SU-DHL-6 (cell line): ENCODE measurements around the gene UFC1.

ENCODE experiments used
- H2AFZ ChIP-seq: fragments of 200-600 bp; sonication (generic); 2 replicates; pipeline ENCODE4 v1.6.1; 2014; ENCODE audit warnings: low read depth, mild to moderate bottlenecking, moderate library complexity, mixed read lengths, antibody characterized with exemption, low read length; ENCODE audit not compliant: severe bottlenecking
- H3F3A ChIP-seq: fragments of 200-600 bp; shearing (Covaris generic); 2 replicates; pipeline ENCODE4 v1.6.0; 2016; ENCODE audit warnings: antibody characterized with exemption, mild to moderate bottlenecking; ENCODE audit not compliant: insufficient read depth
- H3K27ac ChIP-seq: fragments of 200-600 bp; sonication (generic); 2 replicates; pipeline ENCODE4 v1.5.1; 2016; ENCODE audit warnings: low read depth, mild to moderate bottlenecking, low read length, moderate library complexity, mixed read lengths
- H3K27me3 ChIP-seq: fragments of 200-600 bp; sonication (generic), shearing (Covaris generic); 2 replicates; pipeline ENCODE4 v1.6.0; 2014; ENCODE audit warnings: mild to moderate bottlenecking, low read length
- H3K36me3 ChIP-seq: fragments of 200-600 bp; sonication (generic); 2 replicates; pipeline ENCODE4 v1.6.1; 2014; ENCODE audit warnings: mild to moderate bottlenecking, low read length, mixed read lengths
- H3K4me2 ChIP-seq: fragments of 300-600, 200-600 bp; shearing (Covaris generic), sonication (generic); 2 replicates; pipeline ENCODE4 v1.6.0; 2014; ENCODE audit warnings: low read length, low read depth, mild to moderate bottlenecking; ENCODE audit not compliant: poor library complexity, severe bottlenecking
- H3K4me3 ChIP-seq: fragments of 200-600 bp; sonication (generic); 2 replicates; pipeline ENCODE4 v1.5.1; 2014; ENCODE audit warnings: antibody characterized with exemption, low read length, mild to moderate bottlenecking, mixed read lengths; ENCODE audit not compliant: insufficient read depth, poor library complexity, severe bottlenecking
- H3K79me2 ChIP-seq: fragments of 200-600 bp; sonication (generic); 2 replicates; pipeline ENCODE4 v1.6.1; 2014; ENCODE audit warnings: mild to moderate bottlenecking, low read length, moderate library complexity; ENCODE audit not compliant: insufficient read depth
- H3K9ac ChIP-seq: fragments of 200-600 bp; sonication (generic); 2 replicates; pipeline ENCODE4 v1.7.0; 2014; ENCODE audit warnings: mild to moderate bottlenecking, low read length
- H3K9me2 ChIP-seq: fragments of 200-600 bp; sonication (generic); replicated peaks from 2 replicates; pipeline ENCODE4 v1.6.1; 2014; ENCODE audit warnings: low read length; ENCODE audit not compliant: insufficient read depth
- H3K9me3 ChIP-seq: fragments of 200-600 bp; sonication (generic); 2 replicates; pipeline ENCODE4 v1.6.1; 2014; ENCODE audit warnings: low read length, mixed read lengths; ENCODE audit not compliant: insufficient read depth
- H4K20me1 ChIP-seq: fragments of 200-600 bp; sonication (generic); 2 replicates; pipeline ENCODE4 v1.6.1; 2014; ENCODE audit warnings: low read depth, mild to moderate bottlenecking, antibody characterized with exemption, low read length, moderate library complexity, mixed read lengths
- EZH2phosphoT487 ChIP-seq: fragments of 200-600 bp; sonication (generic), shearing (Covaris generic); conservative IDR thresholded peaks from 2 replicates; pipeline ENCODE4 v1.6.1; 2018; ENCODE audit warnings: mild to moderate bottlenecking, antibody characterized with exemption, low read length, moderate library complexity, mixed read lengths
- TF ChIP-seq, protein P1 (sequence below): fragments of 200-600 bp; sonication (generic); IDR thresholded peaks from one replicate; pipeline ENCODE4 v1.5.1; 2017; ENCODE audit warnings: antibody characterized with exemption, mild to moderate bottlenecking, low read length, moderate library complexity; ENCODE audit not compliant: insufficient read depth, poor library complexity, severe bottlenecking

Gene UFC1

DNA sequence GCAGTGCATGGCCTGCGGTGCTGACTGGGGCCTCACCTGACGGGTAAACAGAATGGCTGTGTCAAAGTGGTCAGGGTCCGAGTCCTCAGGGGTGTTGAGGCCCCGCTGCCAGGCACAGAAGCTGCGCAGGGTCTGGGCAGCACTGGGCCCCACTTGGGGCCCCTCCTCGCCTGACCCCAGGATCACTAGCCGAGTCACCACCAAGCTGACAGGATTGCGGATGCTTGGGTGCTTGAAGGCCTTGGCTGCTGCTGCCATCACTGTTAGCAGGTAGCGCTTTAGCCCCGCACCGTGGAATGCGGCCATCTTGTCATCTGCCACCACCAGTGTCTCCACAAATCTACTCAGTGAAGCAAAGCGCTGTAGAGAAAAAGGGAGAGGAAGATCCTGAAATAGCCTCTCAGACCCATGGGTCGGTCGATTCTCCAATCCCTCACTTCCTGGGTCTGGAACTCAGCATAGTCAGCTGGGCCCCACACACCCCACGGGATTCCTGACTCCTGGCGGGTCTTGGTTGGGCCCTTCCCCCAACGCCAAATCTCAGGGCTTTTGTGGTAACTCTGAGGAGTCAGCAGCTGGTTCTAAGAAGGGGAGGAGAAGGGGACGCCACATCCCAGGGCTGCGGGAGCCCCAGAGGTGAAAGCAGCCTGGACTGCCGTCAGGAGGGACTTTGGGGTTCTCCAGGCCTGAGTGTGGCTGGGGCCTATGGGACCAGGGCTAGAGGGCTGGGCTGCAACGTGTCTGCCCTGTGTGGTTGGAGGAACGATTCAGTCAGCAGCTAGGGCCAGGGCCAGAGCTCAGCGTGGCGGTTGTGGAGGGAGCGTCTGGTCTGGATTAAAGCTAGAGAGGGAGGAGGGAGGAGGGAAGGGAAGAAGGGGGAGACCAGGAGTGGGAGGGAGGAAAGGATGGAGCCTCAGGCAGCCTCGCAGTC lies 43.0 kb downstream of the UFC1 start:
- Histone ChIP-seq H3K4me3 (no peak overlapping the region), H3K79me2 (no peaks in the 10 kb centered on the region), H3K27ac (no peak overlapping the region), H4K20me1 (no peaks in the 10 kb centered on the region), H2AFZ (no peak overlapping the region), H3K9me2 (no peaks in the 10 kb centered on the region), H3K4me2 (no peak overlapping the region), H3K27me3 (no peaks in the 10 kb centered on the region), H3K36me3 (no peaks in the 10 kb centered on the region), H3F3A (no peaks in the 10 kb centered on the region), H3K9ac (no peak overlapping the region), H3K9me3 (no peaks in the 10 kb centered on the region)
- TF ChIP-seq, protein P1, sequence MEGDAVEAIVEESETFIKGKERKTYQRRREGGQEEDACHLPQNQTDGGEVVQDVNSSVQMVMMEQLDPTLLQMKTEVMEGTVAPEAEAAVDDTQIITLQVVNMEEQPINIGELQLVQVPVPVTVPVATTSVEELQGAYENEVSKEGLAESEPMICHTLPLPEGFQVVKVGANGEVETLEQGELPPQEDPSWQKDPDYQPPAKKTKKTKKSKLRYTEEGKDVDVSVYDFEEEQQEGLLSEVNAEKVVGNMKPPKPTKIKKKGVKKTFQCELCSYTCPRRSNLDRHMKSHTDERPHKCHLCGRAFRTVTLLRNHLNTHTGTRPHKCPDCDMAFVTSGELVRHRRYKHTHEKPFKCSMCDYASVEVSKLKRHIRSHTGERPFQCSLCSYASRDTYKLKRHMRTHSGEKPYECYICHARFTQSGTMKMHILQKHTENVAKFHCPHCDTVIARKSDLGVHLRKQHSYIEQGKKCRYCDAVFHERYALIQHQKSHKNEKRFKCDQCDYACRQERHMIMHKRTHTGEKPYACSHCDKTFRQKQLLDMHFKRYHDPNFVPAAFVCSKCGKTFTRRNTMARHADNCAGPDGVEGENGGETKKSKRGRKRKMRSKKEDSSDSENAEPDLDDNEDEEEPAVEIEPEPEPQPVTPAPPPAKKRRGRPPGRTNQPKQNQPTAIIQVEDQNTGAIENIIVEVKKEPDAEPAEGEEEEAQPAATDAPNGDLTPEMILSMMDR = no peak
- TF ChIP-seq EZH2phosphoT487 = no peak

DNA sequence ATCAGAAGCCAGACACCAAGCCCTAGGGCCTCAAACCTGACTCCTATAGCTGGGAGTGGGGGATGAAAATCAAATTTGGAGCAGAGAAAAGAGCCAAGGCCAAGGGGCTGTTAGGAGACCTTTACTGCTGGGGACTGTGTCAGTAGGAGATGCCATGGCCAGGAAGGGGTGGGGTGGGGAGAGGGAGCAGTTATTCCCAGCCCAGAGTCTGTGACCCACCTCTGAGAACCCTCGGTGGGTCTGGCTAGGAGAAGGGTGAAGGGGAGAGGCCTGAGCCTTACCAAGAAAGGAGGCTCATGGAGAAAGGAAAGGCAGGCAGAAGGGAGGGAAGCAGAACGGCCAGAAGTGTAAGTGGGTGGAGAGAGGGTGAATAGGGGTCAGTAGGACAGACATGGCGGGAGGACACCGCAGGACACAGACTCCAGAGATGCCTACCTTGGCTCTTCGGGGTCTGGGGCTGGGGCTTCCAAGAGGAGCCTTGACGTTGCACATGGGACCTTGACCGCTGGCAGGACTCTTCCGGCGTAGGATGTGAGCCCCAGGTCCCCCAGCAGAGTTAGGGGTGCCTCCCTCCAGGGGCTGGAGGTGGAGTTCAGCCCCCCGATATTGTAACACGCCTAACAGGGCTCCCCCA lies 43.9 kb downstream of the UFC1 start:
- no peak overlapping the region for H3K9ac ChIP-seq
- H3K36me3 ChIP-seq = no peaks in the 10 kb centered on the region
- no peak overlapping the region for H2AFZ ChIP-seq
- H3K79me2 ChIP-seq = peaks cover 4% of the 10 kb centered on the region
- no peaks in the 10 kb centered on the region for H3K9me3 ChIP-seq
- no peaks in the 10 kb centered on the region for H4K20me1 ChIP-seq
- H3K9me2 ChIP-seq = no peaks in the 10 kb centered on the region
- no peaks in the 10 kb centered on the region for H3F3A ChIP-seq
- H3K4me3 ChIP-seq = no peak overlapping the region
- no peak overlapping the region for H3K27ac ChIP-seq
- no peaks in the 10 kb centered on the region for H3K27me3 ChIP-seq
- no peak for TF ChIP-seq EZH2phosphoT487
- TF ChIP-seq, protein P1 = no peak
- H3K4me2 ChIP-seq = no peak overlapping the region

DNA sequence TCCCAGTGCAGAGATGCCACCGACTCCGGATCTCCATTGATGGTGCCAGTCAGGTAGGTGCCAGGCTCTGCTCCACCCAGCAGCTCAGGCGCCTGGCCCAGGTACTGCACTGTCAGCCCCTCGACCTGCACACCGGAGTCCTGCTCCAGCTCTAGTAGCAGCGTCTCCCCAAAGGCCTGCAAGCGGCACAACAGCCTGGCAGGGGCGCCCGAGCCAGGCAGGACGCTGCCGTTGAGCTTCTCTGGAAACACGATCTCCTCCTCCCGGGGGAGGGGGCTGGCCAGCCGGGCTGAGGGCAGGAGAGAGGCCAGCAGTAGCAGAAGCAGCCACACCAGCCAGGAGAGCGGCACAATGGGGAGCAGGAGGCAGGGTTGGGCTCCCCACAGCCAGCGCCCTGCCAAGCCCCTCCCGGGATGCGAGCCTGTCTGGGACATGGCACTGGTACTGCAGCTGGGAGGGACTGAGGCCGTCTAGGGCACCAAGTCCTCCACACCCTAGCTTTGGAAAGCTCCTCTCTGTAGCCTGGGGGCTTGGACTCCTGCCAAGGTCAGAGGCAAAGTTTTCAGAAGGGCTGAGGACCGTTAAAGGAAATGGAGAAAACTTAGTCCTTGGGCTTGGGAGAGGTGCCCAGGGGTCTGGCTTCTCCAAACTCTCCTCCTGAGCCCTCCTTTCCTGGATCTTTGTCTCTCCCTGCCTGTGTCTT lies 44.6 kb downstream of the UFC1 start:
- no peaks in the 10 kb centered on the region for H3K9me2 ChIP-seq
- no peak overlapping the region for H3K9ac ChIP-seq
- no peaks in the 10 kb centered on the region for H3K9me3 ChIP-seq
- H3F3A ChIP-seq = no peaks in the 10 kb centered on the region
- H4K20me1 ChIP-seq = no peaks in the 10 kb centered on the region
- no peak overlapping the region for H2AFZ ChIP-seq
- H3K4me2 ChIP-seq = no peak overlapping the region
- peaks cover 10% of the 10 kb centered on the region for H3K79me2 ChIP-seq
- no peak for TF ChIP-seq EZH2phosphoT487
- TF ChIP-seq, protein P1 = no peak
- no peak overlapping the region for H3K4me3 ChIP-seq
- no peak overlapping the region for H3K27ac ChIP-seq
- H3K27me3 ChIP-seq = no peaks in the 10 kb centered on the region
- H3K36me3 ChIP-seq = no peaks in the 10 kb centered on the region
